ENCODE measurements around the gene DPP6. TPM values are rescaled to one million over a fixed set of nuclear protein-coding genes. Genes with fewer than 3 reads are reported as not detected.

DPP6 gene
- polyA plus RNA-seq, 2 of the 4 experiments (the other 2 are of a cell fraction): not detected

DNA sequence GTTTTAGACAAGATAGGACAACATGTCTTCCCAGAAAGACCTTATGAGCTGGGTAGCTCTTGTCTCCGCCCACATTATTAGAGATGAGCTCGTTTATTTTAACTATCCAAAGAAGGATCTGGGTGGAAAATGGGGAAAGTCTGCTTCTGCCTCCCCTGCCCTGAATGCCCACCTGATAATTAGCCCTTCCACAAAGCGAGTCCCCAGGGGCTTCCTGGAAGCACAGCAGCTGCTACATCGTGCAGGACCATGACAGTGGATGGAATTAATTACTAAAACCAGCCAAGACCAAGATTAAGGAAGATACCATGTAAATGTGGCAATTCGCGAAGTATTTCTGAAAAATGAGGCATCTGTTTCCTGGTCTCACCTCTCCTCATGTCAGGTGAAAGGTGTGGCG lies 576.4 kb downstream of the DPP6 start:
- no peak overlapping the region for H3K4me3 ChIP-seq
- H3K9me3 ChIP-seq: no peaks in the 10 kb centered on the region
- TF ChIP-seq HOXA7 (CRISPR knock-in tag; IDR thresholded peaks at IDR 0.05): no peak
- TF ChIP-seq RFX5 (IDR thresholded peaks at IDR 0.05): no peak
- TF ChIP-seq ZC3H11A (IDR thresholded peaks at IDR 0.05): no peak
- TF ChIP-seq, protein P1, sequence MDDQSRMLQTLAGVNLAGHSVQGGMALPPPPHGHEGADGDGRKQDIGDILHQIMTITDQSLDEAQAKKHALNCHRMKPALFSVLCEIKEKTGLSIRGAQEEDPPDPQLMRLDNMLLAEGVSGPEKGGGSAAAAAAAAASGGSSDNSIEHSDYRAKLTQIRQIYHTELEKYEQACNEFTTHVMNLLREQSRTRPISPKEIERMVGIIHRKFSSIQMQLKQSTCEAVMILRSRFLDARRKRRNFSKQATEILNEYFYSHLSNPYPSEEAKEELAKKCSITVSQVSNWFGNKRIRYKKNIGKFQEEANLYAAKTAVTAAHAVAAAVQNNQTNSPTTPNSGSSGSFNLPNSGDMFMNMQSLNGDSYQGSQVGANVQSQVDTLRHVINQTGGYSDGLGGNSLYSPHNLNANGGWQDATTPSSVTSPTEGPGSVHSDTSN (IDR thresholded peaks at IDR 0.05): no peak
- no peak for TF ChIP-seq NPAS2 (CRISPR knock-in tag; IDR thresholded peaks at IDR 0.05; ENCODE audit: borderline replicate concordance)
- TF ChIP-seq RAD21 (conservative IDR thresholded peaks at IDR 0.05 in 1 of 2, IDR thresholded peaks at IDR 0.05 in 1 of 2): no peak
- no peak for TF ChIP-seq ZFP36 (IDR thresholded peaks at IDR 0.05; ENCODE audit: borderline replicate concordance, partially characterized antibody)
- TF ChIP-seq EHMT2 (IDR thresholded peaks at IDR 0.05; ENCODE audit: low read depth): no peak
- no peak for TF ChIP-seq SMC3 (IDR thresholded peaks at IDR 0.05)
- TF ChIP-seq PHF8 (IDR thresholded peaks at IDR 0.05; ENCODE audit: borderline replicate concordance, low read depth): no peak
- TF ChIP-seq RARB (CRISPR knock-in tag; IDR thresholded peaks at IDR 0.05): no peak
- TF ChIP-seq, protein P2, sequence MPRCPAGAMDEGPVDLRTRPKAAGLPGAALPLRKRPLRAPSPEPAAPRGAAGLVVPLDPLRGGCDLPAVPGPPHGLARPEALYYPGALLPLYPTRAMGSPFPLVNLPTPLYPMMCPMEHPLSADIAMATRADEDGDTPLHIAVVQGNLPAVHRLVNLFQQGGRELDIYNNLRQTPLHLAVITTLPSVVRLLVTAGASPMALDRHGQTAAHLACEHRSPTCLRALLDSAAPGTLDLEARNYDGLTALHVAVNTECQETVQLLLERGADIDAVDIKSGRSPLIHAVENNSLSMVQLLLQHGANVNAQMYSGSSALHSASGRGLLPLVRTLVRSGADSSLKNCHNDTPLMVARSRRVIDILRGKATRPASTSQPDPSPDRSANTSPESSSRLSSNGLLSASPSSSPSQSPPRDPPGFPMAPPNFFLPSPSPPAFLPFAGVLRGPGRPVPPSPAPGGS (IDR thresholded peaks at IDR 0.05): no peak
- TF ChIP-seq ESRRA (IDR thresholded peaks at IDR 0.05; ENCODE audit: borderline replicate concordance, low read length): no peak
- TF ChIP-seq NFE2L2 (conservative IDR thresholded peaks at IDR 0.05; ENCODE audit: low read length): no peak
- TF ChIP-seq EP300 (IDR thresholded peaks at IDR 0.05): no peak
- TF ChIP-seq RCOR1 (IDR thresholded peaks at IDR 0.05; ENCODE audit: low read depth, low read length): no peak
- FAIRE-seq: no peak
- ATAC-seq: no peak
- no peaks in the 10 kb centered on the region for H3K4me1 ChIP-seq
- under 1% methylated on average over 7 of the region's 7 CpGs for WGBS (ENCODE audit: missing lambda C conversion rate)
- H3K27ac ChIP-seq: no peak overlapping the region
- no peak overlapping the region for H3K4me2 ChIP-seq
- ChIA-PET CTCF (no interaction called here), POLR2A (no interaction called here)
- DNase-seq (ENCODE audit: low read depth in 1 of 2, low spot score in 1 of 2): no peak

- H3K4me2 ChIP-seq: no peak overlapping the region
- H3K9me3 ChIP-seq: no peaks in the 10 kb centered on the region
- FAIRE-seq (no peak), ATAC-seq (no peak), DNase-seq (ENCODE audit: low read depth in 1 of 2, low spot score in 1 of 2) (no peak)
- POLR2A ChIA-PET: no interaction called here
- 0% methylated on average over 4 of the region's 4 CpGs for WGBS (ENCODE audit: missing lambda C conversion rate)
- H3K4me1 ChIP-seq: no peaks in the 10 kb centered on the region
- TF ChIP-seq RCOR1 (IDR thresholded peaks at IDR 0.05; ENCODE audit: low read depth, low read length) (no peak), MAZ (IDR thresholded peaks at IDR 0.05; ENCODE audit: borderline replicate concordance, low read depth, low read length) (no peak), FOSL2 (IDR thresholded peaks at IDR 0.05) (no peak), FOSL2 (CRISPR knock-in tag; IDR thresholded peaks at IDR 0.05) (no peak), REST (IDR thresholded peaks at IDR 0.05) (no peak), EHF (CRISPR knock-in tag; IDR thresholded peaks at IDR 0.05) (no peak), HES2 (IDR thresholded peaks at IDR 0.05) (no peak), RARB (CRISPR knock-in tag; IDR thresholded peaks at IDR 0.05) (no peak)
- TF ChIP-seq, protein P1 (IDR thresholded peaks at IDR 0.05): no peak
- no peak overlapping the region for H3K27ac ChIP-seq
- no peak overlapping the region for H3K4me3 ChIP-seq
- CTCF ChIA-PET: interaction anchor here (1.2 kb wide), 2 partner anchors 15 kb away, joined by 3 to 4 read pairs; no protein-coding TSS in a partner anchor
Measured at GRCh38 chr7:154631162-154631561, 579.0 kb downstream of the DPP6 start.
